Esophagus muscularis mucosa (tissue), 4 donors: ENCODE data around the gene CTSH. TPM values are rescaled to one million over a fixed set of nuclear protein-coding genes. Genes with fewer than 3 reads are reported as not detected.

Source experiments
- DNase-seq: peaks from one replicate; pipeline ENCODE4 v3.0.0-alpha.2; 2017; ENCODE audit errors: extremely low spot score
- H3K27ac ChIP-seq, 4 donors: fragments of 200-600 bp; sonication (generic); replicated peaks in 1 of 4; 1 replicate in 3 of 4; 2 replicates in 1 of 4; pipeline ENCODE4 v1.5.1; 2016 to 2019; ENCODE audit warnings: mild to moderate bottlenecking in 1 of 4
- H3K27me3 ChIP-seq, 4 donors: fragments of 200-600 bp; sonication (generic); one replicate each; pipeline versions ENCODE4 v1.5.1 to v1.6.0; 2016 to 2019
- H3K36me3 ChIP-seq, 4 donors: fragments of 200-600 bp; sonication (generic); one replicate each; pipeline ENCODE4 v1.5.1; 2016 to 2019
- H3K4me1 ChIP-seq, 4 donors: fragments of 200-600 bp; sonication (generic); one replicate each; pipeline ENCODE4 v1.5.1; 2016 to 2019
- H3K4me3 ChIP-seq, 4 donors: fragments of 200-600 bp; sonication (generic); 1 replicate in 2 of 4; 2 replicates in 2 of 4; pipeline ENCODE4 v1.5.1; 2016 to 2019; ENCODE audit warnings: mild to moderate bottlenecking in 4 of 4, moderate library complexity in 1 of 4
- H3K9me3 ChIP-seq, 4 donors: fragments of 200-600 bp; sonication (generic); 1 replicate in 3 of 4; 2 replicates in 1 of 4; pipeline ENCODE4 v1.5.1; 2016 to 2019
- CTCF ChIP-seq, 3 experiments: fragments of 200-600 bp in 2 of 3; fragments of 450-650 bp in 1 of 3; sonication (generic) in 2 of 3; IDR thresholded peaks; one replicate each; pipeline ENCODE4 v1.5.1; 2017 to 2019; ENCODE audit warnings: antibody characterized with exemption in 3 of 3, mild to moderate bottlenecking in 2 of 3, moderate library complexity in 1 of 3
- EP300 ChIP-seq: sonication (generic); formaldehyde crosslinking; IDR thresholded peaks from one replicate; pipeline ENCODE4 v1.6.1; 2017; ENCODE audit warnings: antibody characterized with exemption
- POLR2A ChIP-seq: fragments of 450-650 bp; IDR thresholded peaks from one replicate; pipeline ENCODE4 v1.6.1; 2017; ENCODE audit warnings: antibody characterized with exemption, moderate library complexity, mild to moderate bottlenecking, low read depth
- POLR2AphosphoS5 ChIP-seq, 2 donors: sonication (generic); formaldehyde crosslinking; IDR thresholded peaks; one replicate each; pipeline ENCODE4 v1.6.1; 2017; ENCODE audit warnings: antibody characterized with exemption in 2 of 2
- WGBS: methylation state at CpG from one replicate; pipeline ENCODE4 v1.1.5; 2018; 5-methylcytosine and 5-hydroxymethylcytosine counted together
- intact Hi-C: fragments of 100-400 bp; cut with DNase I; formaldehyde crosslinking; loops from one replicate; pipeline ENCODE4 v1.15.1; 2023
- total RNA-seq, 4 donors: library from RNA; depleted of rRNA; stranded (reverse); fragments of >200 nt; gene quantifications; one replicate each; pipeline versions ENCODE4 v1.1.0 to v1.2.1, GENCODE V29; 2016

The CTSH gene
- total RNA-seq, 4 donors from 2014 or later: 56.1 to 114 (median 74.9) TPM

GRCh38 chr15:78988361-78988911 is 43.6 kb upstream of the CTSH start:
- Histone ChIP-seq H3K9me3 (no peaks in the 10 kb centered on the region), H3K36me3 (no peaks in the 10 kb centered on the region), H3K4me1 (peaks cover 7 to 42% (median 40%) of the 10 kb centered on the region in 4 donors), H3K4me3 (no peak overlapping the region), H3K27me3 (no peaks in the 10 kb centered on the region), H3K27ac (peak overlapping the region; percentile 46 to 64 (median 54))
- intact Hi-C loops: no loop called here
- peak; percentile 93 for DNase-seq
- WGBS: 30% methylated on average over 7 of the region's 7 CpGs
- TF ChIP-seq POLR2AphosphoS5 (IDR thresholded peaks at IDR 0.05) (peak; percentile 43 to 71), EP300 (no peak), POLR2A (no peak), CTCF (IDR thresholded peaks at IDR 0.05) (no peak)

GRCh38 chr15:78987556-78988360 is 42.9 kb upstream of the CTSH start:
- Histone ChIP-seq H3K27me3 (no peaks in the 10 kb centered on the region), H3K9me3 (no peaks in the 10 kb centered on the region), H3K36me3 (no peaks in the 10 kb centered on the region), H3K27ac (peak overlapping the region; percentile 27 to 49 (median 47)), H3K4me1 (peaks cover 7 to 48% (median 43%) of the 10 kb centered on the region in 4 donors), H3K4me3 (no peak overlapping the region)
- intact Hi-C loops: no loop called here
- DNase-seq: no peak
- WGBS: 85% methylated on average over 10 of the region's 10 CpGs
- no peak for TF ChIP-seq POLR2A
- TF ChIP-seq EP300: no peak
- TF ChIP-seq POLR2AphosphoS5 (IDR thresholded peaks at IDR 0.05): no peak
- no peak for TF ChIP-seq CTCF (IDR thresholded peaks at IDR 0.05)

GRCh38 chr15:78985859-78986475 is 41.1 kb upstream of the CTSH start:
- no peaks in the 10 kb centered on the region for H3K36me3 ChIP-seq
- H3K4me3 ChIP-seq: no peak overlapping the region
- WGBS: 86% methylated on average over 6 of the region's 6 CpGs
- DNase-seq: no peak
- no peaks in the 10 kb centered on the region for H3K9me3 ChIP-seq
- H3K27me3 ChIP-seq: no peaks in the 10 kb centered on the region
- H3K27ac ChIP-seq: no peak overlapping the region
- peaks cover 7 to 38% (median 37%) of the 10 kb centered on the region in 4 donors for H3K4me1 ChIP-seq
- intact Hi-C loops: no loop called here
- TF ChIP-seq CTCF (IDR thresholded peaks at IDR 0.05): no peak
- no peak for TF ChIP-seq POLR2A
- no peak for TF ChIP-seq POLR2AphosphoS5 (IDR thresholded peaks at IDR 0.05)
- TF ChIP-seq EP300: no peak

GRCh38 chr15:78984041-78984440 is 39.2 kb upstream of the CTSH start:
- 100% methylated on average over 1 of the region's 1 CpG for WGBS
- H3K4me3 ChIP-seq: no peak overlapping the region
- intact Hi-C loops: no loop called here

More at GRCh38 chr15:78984041-78984440, 39.2 kb upstream of the CTSH start:
- DNase-seq: no peak
- H3K9me3 ChIP-seq: no peaks in the 10 kb centered on the region
- no peaks in the 10 kb centered on the region for H3K27me3 ChIP-seq
- H3K27ac ChIP-seq: no peak overlapping the region
- TF ChIP-seq EP300 (no peak), POLR2AphosphoS5 (IDR thresholded peaks at IDR 0.05) (no peak), POLR2A (no peak)
- H3K36me3 ChIP-seq: no peaks in the 10 kb centered on the region
- H3K4me1 ChIP-seq: peaks cover 8 to 28% (median 23%) of the 10 kb centered on the region in 4 donors
